Stomach (tissue), 4 donors: ENCODE results near the gene GLCE.

Experiments used
- EP300 ChIP-seq: sonication (generic); formaldehyde crosslinking; IDR thresholded peaks from one replicate; pipeline ENCODE4 v1.6.1; 2017; ENCODE audit warnings: antibody characterized with exemption
- POLR2A ChIP-seq, 4 donors: fragments of 450-650 bp; IDR thresholded peaks; one replicate each; pipeline ENCODE4 v1.6.1; 2016; ENCODE audit warnings: antibody characterized with exemption in 4 of 4, control low read depth in 2 of 4, mild to moderate bottlenecking in 1 of 4, moderate library complexity in 1 of 4
- POLR2AphosphoS5 ChIP-seq, 3 donors: sonication (generic); formaldehyde crosslinking; IDR thresholded peaks; one replicate each; pipeline ENCODE4 v1.6.1; 2016; ENCODE audit warnings: antibody characterized with exemption in 3 of 3
- TF ChIP-seq, protein P1 (sequence below), 7 experiments: fragments of 450-650 bp in 4 of 7; fragments of 200-600 bp in 3 of 7; sonication (generic) in 3 of 7; IDR thresholded peaks; one replicate each; pipeline ENCODE4 v1.5.1; 2016 to 2019; ENCODE audit warnings: antibody characterized with exemption in 7 of 7, control low read depth in 2 of 7, mild to moderate bottlenecking in 1 of 7

DNA sequence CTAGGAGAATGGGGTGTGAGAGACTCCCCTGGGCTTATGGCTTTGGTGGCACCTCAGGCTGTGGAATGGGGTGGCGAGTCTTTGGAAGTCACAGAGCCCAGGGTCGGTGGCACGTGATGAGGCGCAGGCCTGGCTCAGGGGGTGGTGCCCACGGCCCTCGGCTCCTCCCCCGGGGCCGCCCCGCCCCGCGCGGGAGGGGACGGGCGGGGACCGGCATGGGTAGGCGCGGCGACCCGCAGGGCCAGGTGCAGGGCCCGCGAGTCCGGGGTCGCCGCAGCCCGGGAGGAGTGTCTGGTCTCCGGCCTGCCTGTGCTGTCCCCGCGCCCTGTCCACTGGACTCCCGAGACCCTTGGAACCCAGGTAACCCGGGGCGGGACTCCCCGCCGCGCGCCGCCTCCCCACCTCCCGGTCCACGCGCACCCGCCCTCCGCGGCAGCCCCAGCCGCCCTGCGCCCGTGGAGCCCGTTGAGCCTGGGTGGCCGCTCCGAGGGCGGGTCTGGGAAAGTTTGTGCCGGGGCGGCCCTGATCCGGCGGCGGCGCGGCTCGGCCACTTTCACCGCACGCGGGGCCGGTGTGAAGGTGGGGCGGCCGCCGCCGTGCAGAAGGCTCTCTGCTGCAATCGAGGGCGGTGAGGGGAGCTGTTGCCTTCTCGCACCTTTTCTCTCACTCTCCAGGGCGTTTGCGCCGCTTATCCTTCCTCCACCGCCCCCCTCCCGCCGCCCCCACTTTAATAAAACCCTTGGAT is 138.4 kb downstream of the GLCE start, which contains the start of gene PAQR5:
- TF ChIP-seq, protein P1, sequence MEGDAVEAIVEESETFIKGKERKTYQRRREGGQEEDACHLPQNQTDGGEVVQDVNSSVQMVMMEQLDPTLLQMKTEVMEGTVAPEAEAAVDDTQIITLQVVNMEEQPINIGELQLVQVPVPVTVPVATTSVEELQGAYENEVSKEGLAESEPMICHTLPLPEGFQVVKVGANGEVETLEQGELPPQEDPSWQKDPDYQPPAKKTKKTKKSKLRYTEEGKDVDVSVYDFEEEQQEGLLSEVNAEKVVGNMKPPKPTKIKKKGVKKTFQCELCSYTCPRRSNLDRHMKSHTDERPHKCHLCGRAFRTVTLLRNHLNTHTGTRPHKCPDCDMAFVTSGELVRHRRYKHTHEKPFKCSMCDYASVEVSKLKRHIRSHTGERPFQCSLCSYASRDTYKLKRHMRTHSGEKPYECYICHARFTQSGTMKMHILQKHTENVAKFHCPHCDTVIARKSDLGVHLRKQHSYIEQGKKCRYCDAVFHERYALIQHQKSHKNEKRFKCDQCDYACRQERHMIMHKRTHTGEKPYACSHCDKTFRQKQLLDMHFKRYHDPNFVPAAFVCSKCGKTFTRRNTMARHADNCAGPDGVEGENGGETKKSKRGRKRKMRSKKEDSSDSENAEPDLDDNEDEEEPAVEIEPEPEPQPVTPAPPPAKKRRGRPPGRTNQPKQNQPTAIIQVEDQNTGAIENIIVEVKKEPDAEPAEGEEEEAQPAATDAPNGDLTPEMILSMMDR (IDR thresholded peaks at IDR 0.05): no peak
- TF ChIP-seq POLR2AphosphoS5 (IDR thresholded peaks at IDR 0.05) (no peak), POLR2A (IDR thresholded peaks at IDR 0.05) (no peak), EP300 (no peak)
